GM18870 (cell line): ENCODE data around the gene CLEC12A.

Source experiments
- ATAC-seq: cut with Tn5 transposase; IDR thresholded peaks from one replicate; pipeline ENCODE4 v1.9.1; 2021; ENCODE audit warnings: moderate library complexity; ENCODE audit not compliant: unreplicated experiment

Gene CLEC12A

DNA sequence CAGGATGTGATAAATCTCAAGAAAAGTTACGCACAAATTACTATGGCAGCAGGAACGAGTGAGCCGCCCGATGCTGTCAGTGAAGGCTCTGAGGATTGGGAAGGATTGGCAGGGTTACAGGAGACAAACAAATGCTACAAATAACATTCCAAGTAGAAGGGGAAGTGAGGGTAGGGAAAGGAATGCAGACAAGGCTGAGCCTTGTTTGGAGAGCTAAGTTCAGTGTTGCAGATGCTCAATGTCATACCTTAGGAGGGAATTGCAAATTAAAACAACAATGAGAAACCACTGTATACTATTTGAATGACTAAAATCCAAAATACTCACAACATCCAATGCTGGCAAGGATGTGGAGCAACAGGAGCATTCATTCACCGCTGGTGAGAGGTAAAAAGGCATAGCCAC, 60.6 kb downstream of the CLEC12A start:
- ATAC-seq = no peak

DNA sequence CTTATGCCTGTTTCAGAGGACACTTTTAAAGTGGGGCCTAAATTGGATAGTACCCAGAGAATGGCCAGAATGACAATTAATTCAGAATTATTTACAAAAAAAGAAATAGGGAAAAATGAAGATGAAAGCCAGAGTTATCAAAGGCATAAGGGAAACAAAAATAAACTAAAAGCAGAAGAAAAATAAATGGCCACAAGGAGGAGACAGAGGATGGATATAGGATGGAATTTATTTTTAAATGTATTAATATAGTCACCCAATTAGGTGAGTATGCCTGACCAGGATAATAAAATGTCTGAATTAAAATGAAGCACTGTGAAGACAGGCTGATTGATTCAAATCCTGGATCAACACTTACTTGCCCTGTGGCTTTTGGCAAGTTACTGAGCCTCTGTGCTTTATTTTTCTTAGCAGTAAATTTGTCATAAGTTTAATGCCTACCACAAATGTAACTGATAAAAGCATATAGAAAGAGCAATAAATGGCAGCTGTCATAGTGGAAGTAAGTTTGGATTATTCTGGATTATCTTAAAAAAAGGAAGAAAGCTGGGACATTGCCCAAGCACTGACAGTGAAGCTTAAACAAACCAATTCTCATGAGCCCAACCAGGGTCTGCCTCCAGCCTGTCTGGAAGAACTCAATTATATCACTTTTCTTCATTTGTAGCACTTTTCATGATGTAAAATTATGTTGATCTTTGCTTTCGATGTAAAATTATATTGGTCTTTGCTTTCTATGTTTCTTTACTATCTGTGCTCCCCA, 62.8 kb downstream of the CLEC12A start:
- ATAC-seq = no peak
